HG02852 (cell line): ENCODE measurements around the gene YARS1.
A peak's percentile ranks its signal among the peaks of the same experiment; 100 is the strongest.
"Not testable (repeated sequence)": the region's sequence is repeated elsewhere in the genome, so short reads cannot be mapped to it uniquely, and the experiment has no call there.

Experiments used
- ATAC-seq: cut with Tn5 transposase; IDR thresholded peaks from one replicate; pipeline ENCODE4 v1.9.1; 2021; ENCODE audit warnings: mild to moderate bottlenecking, moderate library complexity; ENCODE audit not compliant: unreplicated experiment

The YARS1 gene

DNA sequence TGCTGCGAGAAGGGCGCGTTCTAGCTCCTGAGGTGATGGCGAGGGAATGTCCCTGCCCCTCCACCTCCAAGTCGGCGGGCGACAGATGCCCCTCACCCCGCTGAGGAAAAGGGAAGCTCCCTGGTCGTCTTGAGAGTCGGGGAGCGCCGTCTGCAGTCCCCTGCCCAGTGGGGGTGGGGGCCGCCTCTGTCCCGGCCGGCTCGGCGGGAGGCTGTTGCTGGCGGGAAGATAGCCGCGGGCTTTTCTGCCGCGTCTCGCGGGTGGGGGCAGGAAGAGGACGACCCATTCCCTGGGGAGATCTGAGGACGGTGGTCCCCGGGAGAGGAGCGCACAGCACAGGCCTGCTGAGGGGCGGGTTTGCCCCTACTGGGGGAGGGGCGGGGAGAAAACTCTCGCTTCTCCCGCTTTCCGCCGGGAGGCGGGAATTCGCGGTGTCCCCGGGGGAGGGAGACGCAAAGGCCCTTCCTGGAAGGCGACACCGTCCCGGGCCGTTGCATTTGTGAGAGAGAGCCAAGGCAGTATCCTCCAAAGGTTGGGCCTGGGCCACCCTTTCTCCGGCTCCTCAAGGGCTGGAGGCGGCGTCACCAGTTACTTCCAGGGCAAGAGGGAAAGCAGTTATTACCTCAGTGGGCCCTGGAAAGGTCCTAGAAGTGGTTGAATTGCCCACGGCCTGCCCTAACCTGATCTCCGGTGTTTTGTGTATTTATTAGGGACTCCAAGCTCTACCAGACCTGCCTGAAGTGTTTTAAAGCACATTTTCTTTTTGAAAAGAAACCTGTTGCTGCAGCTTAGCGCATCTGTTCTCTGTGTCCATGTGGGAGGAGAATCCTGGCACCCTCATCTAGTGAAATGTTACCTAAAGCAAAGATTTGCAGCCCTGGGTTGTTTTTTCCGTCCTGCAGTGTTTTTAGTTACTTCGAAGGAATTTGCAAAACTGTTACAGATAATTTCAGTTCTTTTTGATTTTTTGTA, 943 bp upstream of the YARS1 start:
- peak; percentile 7 for ATAC-seq

DNA sequence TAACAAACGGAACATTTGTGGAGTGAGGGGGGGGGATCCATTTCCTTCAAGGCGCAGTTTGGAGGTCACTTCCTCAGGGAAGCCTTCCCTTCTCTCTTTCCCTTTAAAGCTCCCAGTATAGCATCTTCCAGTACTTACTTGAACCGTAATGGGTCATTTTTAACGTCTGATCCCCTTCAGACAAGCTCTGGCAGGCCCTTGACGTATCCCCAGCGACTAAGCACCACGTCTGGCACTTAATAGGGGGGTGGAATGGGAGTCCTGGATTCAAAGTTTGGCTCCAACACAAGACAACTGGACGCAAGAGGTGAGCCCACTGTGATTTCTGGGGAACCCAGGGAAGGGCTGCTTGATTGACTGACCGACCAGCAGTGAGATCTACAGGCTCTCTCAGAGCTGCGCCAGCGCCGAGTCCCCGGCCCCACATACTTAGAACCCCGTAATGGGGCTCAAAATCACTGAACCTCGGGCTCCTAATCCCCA, 441 bp downstream of the YARS1 start:
- peak; percentile 10 for ATAC-seq

DNA sequence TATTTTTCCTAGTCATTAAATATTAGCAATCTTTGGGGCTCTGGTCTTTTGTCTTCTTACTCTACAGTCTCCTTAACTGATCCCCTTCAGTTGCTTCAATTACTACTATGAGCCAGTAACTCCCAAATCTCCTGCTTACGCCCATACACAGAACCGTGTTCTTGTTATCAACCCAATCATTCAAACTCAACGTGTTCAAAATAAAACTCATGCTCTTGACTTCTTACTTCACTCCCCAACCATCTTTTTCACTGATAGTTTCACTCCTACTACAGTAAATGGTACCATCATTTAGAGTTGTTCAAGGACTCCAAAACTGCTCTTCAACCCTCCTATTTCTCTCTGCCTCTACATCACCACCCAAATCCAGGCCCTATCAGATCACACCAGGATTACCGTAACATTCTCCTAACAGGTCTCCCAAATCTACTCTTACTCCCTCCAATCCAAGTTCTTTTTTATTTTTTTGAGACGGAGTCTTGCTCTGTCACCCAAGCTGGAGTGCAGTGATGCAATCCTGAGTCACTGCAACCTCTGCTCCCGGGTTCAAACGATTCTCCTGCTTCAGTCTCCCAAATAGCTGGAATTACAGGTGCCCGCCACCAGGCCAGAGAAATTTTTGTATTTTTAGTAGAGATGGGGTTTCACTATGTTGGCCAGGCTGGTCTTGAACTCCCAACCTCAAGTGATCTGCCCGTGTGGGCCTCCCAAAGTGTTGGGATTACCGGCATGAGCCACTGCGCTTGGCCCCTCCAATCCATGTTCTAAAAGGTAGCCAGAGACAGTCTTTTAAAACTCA, 3.0 kb downstream of the YARS1 start:
- ATAC-seq = no peak

DNA sequence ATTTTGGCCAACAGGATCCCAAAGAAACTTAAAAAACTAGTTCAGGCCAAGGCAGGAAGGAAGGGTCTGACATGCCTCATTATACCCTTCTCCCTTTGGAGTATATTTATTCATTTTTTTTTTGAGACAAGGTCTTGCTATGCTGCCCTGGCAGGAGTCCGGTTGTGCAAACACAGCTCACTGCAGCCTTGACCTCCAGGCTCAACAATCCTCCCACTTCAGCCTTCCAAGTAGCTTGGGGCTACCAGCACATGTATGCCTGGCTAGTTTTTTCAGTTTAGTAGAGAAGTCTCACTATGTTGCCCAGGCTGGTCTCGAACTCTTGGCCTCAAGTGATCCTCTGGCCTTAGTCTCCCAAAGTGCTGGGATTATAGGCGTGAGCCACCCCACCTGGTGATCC, 5.2 kb downstream of the YARS1 start:
- no peak for ATAC-seq

DNA sequence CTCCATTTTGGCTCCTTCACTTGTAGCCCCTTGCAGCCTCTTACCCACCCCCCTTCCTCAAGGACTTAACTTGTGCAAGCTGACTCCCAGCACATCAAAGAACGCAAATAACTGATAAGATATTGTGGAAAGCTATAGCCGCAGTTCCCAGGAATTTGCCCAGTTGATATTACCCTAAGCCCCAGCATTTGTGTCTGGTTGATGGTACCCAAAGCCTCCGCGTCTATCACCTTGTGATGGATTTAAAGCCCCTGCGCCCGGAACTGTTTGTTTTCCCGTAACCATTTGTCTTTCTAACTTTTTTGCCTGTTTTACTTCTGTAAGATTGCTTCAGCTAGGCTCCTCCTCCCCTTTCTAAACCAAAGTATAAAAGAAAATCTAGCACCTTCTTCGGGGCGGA, 5.9 kb downstream of the YARS1 start:
- no peak for ATAC-seq

DNA sequence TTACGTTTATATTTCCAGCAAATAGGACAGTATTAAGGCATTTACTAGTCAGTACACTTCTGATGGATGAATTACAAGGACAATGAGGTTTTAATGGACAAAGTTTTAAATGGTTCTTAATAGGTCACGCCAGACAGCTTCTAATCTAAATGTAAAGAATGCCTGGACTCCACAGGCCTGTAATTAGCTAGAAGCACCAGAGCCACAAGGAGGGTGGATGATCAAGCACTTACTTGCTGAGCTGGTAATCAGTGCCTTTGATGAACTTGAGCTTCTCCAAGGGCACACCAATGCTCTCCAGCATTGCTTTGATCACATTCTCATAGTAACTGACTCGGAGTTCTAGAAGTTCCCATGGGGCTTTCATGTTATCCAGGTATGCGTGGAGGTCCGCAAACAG, 6.8 kb downstream of the YARS1 start:
- ATAC-seq = no peak

DNA sequence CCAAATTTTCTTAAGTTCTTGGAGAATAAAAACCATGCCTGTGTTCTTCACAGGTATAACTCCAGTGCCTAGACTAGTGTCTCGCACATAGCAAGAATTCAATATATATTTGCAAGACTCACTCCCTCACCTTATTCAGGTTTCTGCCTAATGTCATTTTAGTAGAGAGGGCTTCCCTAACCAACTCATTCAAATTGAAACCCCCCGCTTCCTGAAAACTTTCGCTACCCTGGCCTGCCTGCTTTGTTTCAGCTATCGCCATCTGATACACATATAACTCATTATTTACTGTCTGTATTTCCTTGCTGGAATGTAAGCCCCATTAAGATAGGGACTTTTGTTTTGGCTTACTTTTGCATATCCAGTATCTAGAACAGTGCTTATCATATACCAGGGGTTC, 8.6 kb downstream of the YARS1 start:
- ATAC-seq = no peak

DNA sequence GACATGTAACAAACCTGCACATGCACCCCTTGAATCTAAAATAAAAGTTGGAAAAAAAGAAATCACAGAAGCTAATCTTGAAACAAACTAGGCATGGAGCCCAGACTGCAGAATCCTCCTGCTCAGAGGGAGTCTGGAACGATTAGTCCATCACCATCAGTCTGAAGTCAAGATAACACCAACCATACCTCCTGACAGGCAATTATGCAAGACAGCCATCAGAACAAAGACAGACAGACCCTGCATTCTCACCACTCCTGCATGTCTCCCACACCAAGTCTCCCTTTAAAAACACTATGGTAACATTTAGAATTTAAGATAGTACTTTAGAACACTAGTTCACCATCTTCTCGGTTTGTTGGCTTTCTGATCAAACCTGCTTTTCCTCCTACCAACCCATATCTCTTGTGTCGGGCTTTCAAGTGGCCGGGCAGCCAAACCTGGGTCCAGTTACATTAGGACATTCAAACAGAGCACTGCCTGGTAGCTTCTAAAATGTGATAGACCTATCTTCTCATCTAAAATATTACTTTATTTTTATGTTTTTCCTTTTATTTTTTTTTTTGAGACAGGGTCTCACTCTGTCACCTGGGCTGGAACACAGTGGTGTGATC, 10.1 kb downstream of the YARS1 start:
- ATAC-seq = no peak

DNA sequence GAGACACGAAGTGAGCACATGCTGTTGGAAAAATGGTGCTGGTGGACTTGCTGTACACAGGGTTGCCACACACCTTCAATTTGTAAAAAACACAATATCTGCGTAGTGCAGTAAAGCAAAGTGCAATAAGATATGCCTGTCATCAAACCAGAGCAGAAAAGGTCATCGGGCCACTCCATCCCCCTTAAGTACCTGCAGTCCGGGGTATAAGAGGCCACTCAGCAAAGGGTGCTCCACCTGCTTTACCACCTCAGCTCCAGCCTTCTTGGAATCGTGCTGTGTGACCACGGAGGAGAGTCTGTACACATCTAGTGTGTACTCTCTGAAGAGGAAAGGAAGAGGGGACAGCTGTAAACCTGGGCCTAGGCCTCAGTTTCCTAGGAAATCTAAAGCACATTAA, 10.9 kb downstream of the YARS1 start:
- ATAC-seq = no peak

DNA sequence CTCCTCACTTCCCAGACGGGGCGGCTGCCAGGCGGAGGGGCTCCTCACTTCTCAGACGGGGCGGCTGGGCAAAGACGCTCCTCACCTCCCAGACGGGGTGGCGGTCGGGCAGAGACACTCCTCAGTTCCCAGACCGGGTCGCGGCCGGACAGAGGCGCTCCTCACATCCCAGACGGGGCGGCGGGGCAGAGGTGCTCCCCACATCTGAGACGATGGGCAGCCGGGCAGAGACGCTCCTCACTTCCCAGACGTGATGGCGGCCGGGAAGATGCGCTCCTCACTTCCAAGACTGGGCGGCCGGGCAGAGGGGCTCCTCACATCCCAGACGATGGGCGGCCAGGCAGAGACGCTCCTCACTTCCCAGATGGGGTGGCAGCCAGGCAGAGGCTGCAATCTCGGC, 12.7 kb downstream of the YARS1 start:
- not testable (repeated sequence) for ATAC-seq

DNA sequence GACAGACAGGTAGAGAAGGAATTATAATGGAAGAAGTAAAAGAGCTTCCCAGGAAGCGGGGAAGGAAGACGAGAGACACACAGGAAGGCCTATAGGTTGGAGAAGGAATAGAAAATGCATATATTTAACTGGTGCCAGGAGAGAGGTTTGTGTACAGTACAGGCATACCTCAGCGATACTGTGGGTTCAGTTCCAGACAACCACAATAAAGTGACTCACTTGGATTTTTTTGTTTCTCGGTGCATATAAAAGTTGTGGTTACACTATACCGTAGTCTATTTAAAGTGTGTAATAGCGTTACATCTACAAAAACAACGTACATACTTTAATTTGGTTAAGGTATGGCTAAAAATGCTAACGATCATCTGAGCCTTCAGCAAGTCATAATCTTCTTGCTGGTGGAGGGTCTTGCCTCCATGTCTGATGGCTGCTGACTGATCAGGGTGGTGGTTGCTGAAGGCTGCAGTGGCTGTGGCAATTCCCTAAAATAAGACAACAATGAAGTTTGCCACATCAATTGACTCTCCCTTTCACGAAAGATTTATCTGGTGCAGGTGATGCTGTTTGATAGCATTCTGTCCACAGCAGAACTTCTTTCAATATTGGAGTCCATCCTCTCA, 16.0 kb downstream of the YARS1 start:
- no peak for ATAC-seq

DNA sequence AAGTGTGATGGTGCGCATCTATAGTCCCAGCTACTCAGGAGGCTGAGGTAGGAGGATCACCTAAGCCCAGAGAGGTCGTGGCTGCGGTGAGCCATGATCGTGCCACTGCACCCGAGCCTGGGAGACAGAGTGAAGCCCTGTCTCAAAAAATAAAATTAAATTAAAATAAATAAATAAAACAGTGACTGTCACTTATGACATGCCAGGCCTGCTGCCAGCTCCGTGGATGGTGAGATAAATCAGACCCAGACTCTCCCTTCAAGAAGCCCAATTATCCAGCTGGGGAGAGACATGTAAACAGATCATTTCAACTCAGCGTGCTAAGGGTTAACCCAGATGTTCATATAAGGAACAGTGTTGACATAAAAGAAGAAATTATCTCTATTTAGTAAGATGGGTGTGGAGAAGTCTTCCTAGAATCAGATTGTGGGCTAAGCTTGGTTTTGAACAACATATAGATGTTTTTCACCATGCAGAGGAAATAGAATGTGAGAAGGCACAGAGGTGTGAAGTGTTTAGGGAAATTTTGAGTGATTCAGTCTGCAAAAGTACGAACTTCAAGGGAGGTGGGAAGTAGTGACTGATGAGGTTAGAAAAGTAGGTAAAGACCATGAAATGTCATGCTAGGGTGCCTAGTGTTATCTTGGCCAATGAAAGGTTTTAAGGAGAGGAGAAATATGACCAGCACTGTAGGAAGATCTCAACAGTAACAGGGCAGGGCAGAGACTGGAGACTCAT, 18.3 kb downstream of the YARS1 start:
- ATAC-seq = no peak

DNA sequence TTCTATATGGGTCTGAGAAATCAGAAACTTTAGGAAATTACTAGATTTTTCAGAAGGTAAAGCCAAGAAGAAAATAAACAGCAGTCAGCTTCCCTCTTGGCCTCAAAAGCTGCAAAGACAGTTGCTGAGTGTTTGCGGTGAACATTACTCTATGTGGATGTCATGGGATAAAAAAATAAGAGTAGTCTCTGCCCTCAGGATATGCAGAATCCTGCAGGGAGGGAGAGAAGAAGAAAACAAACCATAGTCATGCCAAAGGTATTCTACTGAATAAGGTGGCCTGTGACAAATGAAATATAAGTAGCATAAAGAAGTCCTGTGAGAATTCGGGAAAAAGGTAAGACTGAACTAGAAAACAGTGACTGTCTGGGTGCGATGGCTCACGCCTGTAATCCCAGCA, 19.0 kb downstream of the YARS1 start:
- no peak for ATAC-seq

DNA sequence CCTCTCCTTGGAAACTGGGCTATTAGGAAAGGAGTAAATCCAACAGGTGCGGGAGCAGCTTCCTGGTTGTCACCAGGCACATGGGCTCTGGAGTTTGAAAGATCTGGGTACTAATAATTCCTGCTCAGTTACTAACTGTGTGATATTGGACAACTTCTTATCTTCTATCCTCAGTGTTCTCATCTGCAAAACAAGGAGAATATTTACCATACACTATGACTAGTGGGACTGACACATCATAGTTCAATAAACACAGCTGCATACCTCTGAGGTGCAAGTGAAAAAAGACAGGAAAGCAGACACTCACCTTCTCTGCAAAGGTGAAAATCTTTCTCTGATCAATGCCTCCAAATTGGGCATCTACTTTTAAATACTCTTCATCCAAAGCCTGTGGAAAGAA, 19.7 kb downstream of the YARS1 start:
- ATAC-seq = no peak

DNA sequence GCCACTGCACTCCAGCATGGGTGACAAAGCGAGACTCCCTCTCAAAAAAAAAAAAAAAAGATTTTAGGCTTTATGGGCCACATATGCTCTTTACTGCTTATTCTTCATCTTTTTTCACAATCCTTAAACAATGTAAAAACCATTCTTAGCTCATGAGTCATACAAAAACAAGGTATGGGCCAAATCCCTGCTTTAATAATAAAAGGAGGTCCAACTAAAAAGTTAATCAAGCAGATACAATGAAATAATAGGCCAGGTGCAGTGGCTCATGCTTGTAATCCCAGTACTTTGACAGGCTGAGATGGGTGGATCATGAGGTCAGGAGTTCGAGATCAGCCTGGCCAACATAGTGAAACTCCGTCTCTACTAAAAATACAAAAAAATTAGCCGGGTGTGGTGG, 21.4 kb downstream of the YARS1 start:
- ATAC-seq = not testable (repeated sequence)

DNA sequence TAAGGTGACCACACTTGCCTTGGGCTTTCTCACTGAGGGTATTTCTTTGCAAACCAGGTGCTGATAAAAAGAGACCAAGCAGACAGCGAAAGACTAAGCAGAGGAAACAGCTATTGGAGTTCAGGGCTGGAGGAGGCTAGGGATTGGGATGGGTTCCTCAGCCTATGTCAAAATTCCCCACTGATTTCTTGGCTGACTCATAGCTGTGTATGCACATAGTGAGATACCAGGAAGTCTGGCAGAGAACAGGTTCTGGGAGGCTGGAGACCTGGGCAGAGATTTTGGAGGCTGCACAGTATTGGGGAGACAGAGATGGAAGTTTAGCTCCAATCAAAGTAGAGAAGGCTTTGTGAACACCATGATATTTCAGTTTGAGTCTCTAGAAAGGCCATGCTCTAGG, 25.3 kb downstream of the YARS1 start:
- ATAC-seq = no peak

DNA sequence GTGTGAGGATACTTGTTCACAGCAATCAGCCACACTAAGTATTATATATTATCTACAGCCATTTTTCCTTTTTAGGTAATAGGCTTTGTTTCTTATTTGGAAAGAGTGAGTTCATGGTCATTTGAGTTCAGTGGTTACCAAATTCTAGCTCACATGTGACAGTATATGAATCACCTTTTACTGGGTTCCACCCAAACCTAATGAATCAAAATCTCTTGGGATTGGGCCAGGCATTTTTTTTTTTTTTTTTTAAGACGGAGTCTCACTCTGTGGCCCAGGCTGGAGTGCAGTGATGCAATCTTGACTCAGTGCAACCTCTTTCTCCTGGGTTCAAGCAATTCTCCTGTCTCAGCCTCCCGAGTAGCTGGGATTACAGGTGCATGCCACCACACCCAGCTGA, 27.8 kb downstream of the YARS1 start:
- ATAC-seq = not testable (repeated sequence)

DNA sequence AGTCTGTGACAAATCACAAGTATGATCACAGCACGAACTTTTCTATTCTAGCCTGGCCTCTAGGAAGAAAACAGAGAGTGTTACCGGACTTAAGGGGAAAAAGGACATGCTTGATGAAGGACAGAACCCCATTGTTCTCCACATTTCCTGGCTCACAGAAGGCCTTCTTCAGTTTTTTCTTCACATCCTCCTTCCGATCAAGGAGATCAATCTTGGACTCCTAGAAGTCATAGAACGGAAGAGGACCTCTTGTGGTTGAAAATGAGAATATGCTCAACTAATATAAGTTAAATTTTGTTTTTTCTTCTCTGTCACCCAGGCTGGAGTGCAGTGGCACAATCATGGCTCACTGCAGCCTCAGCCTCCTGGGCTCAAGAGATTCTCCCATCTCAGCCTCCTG, 30.3 kb downstream of the YARS1 start:
- no peak for ATAC-seq

DNA sequence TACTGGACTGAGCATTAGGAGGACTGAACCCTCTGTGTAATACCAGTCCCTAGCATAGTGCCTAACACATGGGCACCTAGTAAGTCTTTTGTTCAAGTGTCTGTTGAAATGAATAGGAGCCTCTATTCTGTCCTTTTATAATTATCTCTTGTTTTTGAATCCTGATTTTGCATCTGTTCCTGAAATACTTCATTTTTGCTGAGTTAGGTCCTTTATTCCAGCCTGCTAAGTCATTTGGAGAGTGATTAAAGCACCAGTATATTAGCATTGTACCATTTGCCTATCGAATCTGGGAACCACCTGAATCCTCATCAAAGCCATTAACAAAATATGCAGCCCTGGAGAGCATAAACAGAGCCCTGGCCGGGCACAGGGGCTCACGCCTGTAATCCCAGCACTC, 32.3 kb downstream of the YARS1 start:
- ATAC-seq = no peak

DNA sequence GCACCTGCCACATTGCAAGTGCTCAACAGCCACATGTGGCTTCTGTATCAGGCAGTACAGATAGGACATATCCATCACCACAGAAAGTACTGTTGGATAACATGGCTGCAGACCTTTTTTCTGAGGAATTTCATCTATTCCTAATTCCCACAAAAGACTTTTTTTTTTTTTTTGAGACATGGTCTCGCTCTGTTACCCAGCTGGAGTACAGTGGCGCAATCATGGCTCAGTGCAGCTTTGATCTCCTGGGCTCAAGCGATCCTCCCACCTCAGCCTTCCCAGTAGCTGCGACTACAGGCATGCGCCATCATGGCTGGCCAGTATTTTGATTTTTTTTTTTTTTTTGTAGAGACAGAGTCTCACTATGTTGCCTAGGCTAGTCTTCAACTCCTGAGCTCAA, 33.3 kb downstream of the YARS1 start:
- ATAC-seq = no peak
